Activated CD4-positive, alpha-beta T cell treated with anti-CD3 and anti-CD28 coated beads, Interleukin-2, amount 50 U/mL, for 48 hours (primary cell): ENCODE measurements around the gene SLC22A12.
A peak's percentile ranks its signal among the peaks of the same experiment; 100 is the strongest.
"Not testable (repeated sequence)": the region's sequence is repeated elsewhere in the genome, so short reads cannot be mapped to it uniquely, and the experiment has no call there.

Source experiments
- DNase-seq, 2 experiments: peaks; one replicate each; pipeline ENCODE4 v3.0.0-alpha.2; 2020

SLC22A12 gene

DNA sequence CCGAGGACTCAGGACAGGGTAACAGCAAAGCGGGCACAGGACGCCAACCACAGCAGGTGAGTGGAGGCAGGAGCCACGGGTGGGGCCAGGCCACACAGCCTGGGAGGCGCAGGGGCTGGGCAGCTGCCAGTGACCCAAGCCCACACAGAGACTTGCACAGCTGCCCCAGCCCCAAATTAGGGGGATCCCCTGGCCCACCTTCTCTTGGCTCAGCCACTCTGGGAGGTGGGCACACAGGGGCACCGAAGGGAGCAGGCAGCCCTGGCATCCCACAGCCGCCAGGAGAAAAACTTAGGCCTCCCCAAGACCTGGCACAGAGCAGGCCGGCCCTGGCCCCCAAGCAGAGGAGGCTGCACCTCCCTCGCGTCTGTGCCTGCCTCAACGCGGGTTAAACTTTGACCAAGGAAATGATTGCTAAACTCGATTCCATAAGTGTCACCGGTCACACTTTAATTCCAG is at the start of gene SLC22A12:
Gene SLC22A12, plus strand, starts transcription at position 458 of the 459 bp plus-strand sequence. CDS start 337 bp downstream, outside the sequence.
- DNase-seq, result no peak

DNA sequence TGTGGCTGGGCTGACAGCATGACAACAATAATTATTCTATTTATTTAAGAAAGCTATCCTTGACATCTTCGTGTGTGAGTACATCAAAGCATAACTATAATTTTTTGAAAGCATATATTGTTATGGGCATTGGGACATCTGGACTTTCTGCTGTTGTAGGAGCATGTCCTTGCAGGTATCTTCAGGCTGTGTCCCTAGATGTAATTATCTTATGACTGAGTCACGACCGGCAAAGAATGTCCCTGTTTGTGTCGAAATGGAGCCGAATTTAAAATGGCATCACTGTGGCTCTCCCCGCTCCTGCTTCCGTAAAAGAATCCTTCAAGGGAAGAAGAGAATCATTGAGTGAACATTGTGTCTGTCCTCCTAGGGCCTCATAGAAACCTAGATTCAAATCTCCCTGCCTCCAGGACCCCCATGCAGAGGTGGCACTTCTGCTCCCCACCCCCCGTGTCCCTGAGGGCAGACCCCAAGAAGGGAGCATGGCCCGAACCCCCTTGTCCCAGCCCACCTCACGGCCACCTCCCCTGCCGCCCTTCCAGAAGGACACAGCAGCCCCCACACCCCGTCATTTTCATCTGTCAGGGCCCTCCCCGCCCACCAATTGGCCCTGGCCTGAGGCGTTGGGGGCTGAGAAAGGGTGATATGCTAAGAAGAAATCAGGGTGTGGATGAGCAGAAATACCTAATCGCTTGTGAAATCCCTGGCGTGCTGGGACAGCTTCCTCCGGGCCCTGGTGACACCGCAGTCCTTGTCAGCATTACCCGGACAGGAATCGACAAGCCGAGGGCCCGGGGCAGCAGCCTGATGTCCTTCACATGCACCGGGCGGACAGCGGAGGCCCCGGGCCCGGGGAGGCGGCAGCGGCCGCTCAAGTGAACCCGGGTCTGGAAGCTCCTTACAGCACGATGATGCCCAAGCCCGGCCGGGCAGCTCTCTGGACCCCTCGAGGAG is 48.6 kb upstream of the SLC22A12 start:
- DNase-seq, result no peak

DNA sequence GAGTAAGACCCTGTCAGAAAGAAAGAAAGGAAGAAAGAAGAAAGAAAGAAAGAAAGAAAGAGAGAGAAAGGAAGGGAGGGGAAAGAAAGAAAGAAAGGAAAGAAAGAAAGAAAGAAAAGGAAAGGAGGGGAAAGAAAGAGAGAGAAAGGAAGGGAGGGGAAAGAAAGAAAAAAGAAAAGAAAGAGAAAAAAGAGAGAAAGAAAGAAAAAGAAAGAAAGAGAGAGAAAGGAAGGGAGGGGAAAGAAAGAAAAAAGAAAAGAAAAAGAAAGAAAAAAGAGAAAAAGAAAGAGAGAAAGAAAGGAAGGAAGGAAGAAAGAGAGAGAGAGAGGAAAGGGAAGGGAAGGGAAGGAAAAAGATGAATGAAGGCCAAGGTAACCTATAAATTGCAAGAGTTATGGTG is 47.2 kb upstream of the SLC22A12 start:
- DNase-seq, result no peak

DNA sequence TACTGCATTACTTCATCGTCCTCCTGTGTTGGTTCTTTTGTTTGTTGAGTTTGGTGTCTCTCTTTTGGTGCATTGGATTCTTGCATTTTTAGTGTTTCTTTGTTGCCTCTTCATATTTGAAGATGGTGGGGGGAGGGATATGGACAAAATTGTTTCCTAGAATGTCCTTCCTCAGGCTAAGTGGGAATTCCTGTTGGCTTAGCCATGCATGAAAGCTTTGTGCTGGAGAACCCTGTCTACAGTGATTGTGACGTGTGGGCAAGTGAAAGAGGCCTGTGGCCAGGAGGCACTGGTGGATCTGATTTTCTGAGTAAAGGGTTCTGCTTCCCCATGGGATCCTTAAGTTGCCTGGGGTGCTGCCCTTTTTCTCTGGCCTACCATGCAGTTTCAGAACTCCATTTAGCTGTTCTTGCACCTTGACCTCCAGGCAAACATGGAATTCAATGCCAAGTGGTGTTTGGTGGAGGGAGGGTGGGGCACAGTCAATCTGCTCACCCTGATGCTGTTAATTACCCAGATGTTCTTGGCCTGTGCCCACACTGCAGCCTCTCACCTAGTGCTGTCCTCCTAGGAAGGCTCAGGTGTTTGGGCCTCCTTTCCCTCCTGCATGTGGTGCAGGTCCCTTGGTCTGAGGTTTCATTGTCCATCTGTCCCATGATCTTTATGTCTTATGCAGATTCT is 46.3 kb upstream of the SLC22A12 start:
- no peak for DNase-seq

DNA sequence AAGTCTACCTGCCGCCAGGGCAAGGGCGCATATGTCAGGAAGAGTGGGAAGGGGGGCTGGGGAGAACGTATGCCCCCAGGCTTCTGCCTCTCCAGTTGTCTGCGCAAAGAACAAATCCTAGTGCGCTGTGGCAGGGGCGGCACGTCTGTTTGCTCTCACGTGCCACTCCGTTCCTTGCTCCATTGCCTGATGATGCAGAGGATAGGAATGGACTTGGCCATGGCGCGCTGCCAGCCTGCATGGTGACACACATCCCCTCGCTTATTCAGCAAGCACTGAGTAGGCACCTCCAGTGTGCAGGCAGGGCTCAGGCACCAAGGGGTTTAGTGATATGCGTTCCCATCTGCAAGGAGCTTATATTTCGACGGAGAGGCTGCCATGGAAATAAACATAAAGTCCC is 45.4 kb upstream of the SLC22A12 start:
- DNase-seq, result no peak

DNA sequence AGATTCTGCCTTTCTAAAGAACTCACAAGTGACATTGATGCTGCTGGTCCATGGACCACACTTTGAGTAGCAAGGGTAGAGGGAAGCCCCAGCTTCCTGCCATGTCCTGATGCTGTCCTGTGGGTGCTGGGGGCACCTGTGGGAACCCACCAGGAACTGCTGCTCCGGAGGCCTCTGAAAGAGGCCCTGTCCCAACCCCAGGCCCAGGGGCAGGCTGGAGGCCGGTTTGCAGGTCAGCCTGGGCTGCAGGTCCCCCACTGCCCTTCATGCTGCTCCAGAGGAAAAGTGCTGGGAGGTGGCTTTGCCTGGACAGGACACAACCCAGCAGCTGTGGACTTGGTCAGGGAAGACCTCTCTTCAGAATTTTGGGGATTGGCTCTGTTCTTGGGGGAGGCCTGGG is 44.8 kb upstream of the SLC22A12 start:
- DNase-seq, result no peak

DNA sequence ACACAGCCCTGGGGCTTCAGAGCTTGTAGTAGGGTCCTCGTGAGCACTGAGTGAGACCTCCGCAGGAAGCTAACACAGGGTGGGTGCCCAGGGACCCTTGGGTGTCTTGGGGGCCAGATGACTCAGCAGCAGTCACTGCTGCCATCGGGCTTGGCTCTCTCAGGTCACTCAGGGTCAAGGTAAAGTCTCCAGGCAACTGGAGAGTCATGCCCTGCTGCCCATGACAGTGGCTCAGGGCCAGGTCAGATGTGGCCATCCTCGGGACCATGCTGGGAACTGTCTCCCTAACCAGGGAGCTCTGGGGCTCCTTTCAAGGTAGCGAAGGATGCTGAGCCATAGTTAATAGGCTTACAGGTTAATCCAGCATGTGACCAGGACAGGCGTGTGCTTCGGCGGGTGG is 44.4 kb upstream of the SLC22A12 start:
- DNase-seq, result no peak

DNA sequence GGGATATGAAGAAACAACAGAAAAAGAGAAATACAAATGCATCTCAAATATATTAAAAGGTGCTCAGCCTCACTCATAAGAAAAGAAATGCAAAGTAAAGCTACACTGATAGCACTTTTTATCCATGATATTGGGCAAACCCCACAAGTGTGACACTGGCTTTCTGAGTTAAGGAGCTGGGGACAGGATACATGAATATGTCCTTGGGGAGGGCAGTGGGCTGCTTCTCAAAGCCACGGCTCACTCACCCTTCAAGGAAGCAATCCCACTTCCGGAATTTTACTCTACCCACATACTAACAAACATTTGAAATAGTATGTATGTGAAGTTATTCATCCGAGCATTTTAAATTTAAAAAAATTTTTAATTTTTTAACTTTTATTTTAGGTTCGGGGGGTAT is 41.1 kb upstream of the SLC22A12 start:
- no peak for DNase-seq

DNA sequence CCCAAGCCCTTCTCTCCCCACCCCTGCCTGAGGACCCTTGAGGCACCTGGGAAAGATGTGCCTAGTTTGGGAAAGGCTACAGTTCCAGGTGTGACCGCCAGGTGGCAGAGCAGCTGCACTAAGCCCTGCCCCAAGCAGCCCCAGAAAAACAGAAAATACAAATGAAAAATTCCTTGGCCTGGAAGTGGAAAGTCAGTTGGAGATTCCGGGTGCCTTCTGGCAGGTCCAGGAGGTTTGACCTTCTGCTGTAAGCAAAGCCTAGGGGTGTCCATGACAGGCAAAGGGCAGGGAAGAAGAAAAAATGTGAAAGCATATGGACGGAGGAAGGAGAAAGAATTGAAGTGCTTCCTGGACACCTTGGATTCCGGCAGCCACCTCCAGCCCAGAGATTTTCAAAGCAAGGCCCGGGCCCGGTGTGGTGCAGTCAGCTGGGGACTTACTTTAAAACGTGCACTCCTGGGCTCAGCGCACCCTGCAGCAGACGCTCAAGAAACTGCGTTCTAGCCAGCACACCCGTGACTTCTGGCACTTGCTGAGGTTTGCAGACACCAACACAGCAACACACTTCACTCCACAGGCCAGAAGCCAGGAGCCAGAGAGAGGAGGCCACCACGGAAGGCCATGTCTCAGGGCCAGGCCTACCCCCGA is 37.3 kb upstream of the SLC22A12 start:
- peak; percentile 58 to 69 for DNase-seq

DNA sequence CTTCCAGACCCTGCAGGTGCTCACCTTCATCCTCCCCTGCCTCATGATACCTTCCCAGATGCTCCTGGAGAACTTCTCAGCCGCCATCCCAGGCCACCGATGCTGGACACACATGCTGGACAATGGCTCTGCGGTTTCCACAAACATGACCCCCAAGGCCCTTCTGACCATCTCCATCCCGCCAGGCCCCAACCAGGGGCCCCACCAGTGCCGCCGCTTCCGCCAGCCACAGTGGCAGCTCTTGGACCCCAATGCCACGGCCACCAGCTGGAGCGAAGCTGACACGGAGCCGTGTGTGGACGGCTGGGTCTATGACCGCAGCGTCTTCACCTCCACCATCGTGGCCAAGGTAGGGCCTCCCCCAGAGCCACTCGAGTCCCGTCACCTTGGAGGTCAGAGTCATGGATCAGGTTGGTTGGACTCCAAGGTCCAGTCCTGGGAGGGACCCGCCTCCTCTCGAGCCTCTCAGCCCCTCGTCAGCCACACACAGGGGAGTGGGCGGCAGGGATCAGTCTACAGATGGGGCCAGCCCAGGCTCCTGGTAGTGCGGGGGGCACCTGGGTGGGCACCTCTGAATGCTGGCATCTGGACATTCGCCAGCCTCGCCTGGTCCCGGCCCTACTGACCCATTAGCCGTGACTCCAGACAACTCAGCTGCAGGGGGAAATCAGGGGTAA is 34.8 kb upstream of the SLC22A12 start:
- DNase-seq, result no peak

DNA sequence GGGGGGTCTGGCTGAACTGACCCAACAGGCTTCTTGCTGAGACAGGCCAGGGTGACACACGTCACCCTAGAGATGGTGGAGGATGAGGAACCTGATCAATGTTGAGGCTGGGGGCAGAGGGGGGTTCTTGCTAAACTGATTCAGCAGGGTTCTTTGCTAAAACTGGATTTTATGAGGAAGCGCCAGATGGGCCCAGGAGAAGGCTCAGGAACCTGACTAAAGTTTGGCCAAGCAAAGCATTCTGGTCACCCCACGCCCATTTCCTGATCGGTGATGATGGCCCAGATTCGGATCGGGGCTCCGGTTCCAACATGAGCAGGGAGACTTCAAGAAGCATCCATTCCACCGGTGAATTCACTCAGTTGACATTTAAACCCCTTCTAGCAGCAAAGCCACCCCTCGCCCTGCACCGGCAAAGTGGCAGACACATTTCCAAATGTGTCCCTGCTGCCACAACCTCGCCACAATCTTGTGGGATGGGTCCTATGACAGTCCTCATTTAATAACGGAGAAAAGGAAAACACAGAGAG is 34.2 kb upstream of the SLC22A12 start:
- DNase-seq, result no peak

DNA sequence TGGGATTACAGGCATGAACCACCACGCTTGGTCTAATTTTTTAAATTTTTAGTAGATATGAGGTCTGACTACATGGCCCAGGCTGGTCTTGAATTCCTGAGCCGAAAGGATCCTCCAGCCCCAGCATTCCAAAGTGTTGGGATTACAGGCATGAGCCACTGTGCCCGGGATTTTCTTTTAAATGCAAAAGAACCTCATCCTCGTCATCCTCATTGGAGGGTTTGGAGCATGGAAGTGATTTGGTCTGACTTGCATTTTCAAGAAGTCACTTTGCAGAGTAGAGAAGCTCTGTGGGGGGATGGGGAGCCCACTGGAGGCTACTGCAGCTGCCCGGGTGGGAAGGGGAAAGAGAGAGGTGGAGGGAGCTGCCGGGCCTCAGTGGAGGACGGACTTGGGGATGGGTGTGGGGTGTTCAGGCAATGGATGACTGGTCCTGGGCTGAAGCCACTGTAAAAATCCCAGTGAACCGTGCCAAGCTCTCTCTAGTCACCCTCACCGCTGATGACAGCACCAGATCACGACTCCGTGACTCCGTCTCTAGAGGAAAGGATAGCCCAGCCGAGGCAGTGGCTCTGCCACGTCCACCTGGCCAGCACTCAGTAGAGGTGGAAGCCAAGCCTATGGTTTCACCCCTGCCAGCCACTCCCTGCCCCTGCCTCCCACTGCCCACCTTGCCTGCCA is 32.8 kb upstream of the SLC22A12 start:
- DNase-seq, result no peak

DNA sequence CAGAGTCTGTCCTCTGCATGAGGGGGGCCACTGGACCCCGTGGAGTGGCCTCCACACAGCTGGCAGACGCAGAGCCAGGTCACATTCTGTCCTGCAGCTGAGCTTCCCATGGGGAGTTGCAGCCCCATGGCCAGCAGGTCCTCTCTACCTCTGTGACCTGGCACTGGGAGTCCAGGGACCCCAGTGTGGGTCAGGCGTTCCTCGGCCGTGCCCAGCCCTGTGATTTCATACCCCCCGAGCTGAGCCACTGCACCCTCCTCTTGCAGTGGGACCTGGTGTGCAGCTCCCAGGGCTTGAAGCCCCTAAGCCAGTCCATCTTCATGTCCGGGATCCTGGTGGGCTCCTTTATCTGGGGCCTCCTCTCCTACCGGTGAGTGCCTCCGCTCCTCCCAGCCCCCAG is 32.2 kb upstream of the SLC22A12 start:
- DNase-seq, result no peak

DNA sequence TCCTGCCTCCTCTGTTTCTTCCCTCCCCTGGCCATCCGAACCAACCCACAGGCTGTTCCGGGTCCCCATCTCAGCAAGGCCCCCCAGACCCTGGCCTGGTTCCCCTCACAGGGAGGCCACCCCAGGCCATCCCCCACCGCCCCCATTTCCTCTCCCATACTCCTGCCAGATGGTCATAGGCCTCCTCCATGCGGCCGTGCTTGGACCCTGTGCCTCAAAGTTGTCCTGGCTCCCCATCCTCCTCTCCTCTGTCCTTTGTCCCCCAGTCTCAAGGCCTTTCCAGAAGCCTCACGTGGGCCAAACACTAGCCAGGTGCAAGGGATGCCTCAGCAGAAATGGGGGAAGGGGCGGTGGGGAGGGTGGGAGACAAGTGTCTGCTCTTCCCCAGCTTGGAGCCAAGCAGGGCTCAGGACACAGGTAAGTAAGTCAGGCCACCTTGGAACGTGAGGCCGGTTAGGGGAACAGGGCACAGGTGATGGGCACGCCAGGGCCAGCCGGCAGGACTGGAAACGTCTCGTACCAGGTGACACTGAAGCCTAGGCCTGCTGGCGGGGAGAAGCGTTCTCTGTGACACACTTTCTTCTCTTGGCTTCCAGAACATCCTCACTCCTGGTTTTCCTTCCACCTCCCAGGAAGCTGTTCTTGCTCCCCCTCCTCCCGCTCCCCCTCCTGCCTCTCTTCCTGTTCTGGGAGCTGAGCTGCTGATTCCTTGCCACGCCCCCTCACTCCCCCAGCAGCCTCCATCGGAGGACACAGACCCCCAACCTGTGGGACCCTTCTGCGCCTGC is 31.5 kb upstream of the SLC22A12 start:
- no peak for DNase-seq

DNA sequence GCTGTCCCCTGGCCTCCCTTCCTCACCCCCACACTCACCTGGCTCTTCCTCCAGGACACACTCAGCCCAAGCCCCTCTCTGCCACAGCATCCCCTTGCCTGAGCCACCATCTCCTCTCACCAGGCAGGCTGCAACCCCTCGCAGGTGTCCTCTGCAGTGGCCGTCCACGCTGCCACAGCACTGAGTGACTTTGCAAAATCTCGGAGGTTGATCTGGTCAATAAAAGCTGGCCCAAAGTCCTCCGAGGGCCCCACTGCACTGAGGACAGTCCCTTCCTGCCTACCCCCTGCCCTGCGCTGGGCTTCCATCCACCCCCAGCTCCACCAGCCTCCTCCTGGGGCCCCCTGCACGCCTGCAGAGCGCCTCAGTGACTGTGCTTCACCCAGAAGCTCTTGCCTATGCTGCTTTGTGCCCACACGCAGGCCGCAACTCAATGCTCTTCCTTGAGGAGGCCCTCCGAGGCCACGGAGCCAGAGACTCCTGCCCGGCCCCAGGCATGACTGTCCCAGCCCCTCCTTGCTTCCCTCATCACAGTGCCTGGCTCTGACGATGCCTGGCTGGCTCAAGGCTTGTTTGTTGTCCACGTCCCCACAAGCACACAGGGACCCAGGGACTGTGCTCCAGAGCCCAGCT is 30.8 kb upstream of the SLC22A12 start:
- no peak for DNase-seq

DNA sequence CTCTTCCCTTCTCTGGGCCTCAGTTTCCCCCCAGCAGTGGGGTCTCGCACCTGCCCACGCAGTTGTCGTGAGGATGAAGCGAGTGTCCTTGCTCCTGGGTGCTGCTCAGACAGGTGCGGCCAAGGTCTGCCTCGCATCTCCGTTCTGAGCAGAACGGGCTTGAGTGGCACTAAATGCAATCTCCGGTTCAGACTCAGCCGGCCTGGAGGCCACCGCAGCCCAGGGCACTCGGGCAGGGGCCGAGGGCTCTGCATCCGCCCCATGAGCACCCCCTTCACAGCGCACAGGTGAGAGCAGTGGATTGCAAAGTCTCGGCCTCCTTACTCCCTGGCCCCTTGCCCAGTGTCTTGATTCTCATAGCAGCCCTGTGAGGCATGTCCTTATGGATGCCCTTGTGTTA is 30.1 kb upstream of the SLC22A12 start:
- DNase-seq, result no peak

DNA sequence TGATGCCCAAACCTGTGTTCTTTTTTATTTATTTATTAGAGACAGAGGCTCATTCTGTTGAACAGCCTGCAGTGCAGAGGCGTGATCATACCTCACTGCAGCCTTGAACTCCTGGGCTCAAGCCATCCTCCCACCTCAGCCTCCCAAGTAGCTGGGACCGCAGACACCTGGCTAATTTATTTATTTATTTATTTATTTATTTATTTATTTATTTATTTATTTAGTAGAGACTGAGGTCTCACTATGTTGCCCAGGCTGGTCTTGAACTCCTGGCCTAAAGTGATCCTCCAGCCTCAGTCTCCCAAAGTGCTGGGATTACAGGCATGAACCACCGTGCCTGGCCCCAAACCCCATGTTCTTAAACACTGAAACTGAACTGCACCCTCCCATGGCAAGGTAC is 29.6 kb upstream of the SLC22A12 start:
- DNase-seq, result not testable (repeated sequence)

DNA sequence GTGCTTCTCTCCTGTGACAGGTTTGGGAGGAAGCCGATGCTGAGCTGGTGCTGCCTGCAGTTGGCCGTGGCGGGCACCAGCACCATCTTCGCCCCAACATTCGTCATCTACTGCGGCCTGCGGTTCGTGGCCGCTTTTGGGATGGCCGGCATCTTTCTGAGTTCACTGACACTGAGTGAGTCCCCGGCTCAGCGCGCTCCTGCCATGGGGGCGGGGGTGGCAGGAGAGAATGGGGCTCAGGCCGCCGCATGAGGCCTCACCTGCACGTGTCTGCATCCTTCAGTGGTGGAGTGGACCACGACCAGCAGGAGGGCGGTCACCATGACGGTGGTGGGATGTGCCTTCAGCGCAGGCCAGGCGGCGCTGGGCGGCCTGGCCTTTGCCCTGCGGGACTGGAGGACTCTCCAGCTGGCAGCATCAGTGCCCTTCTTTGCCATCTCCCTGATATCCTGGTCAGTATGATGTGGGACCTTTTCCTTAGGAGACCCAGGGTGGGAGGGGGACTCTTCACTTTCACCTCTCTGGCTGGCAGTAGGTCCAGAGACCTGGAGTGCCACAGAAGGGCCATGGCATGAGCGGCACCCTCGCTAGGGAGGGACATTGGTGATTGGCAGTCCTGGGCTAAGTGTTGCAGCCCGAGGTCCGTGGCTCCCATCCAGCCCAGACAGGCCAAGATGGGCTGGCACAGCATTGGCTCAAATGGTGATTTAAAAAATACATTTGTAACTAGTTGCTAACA is 28.9 kb upstream of the SLC22A12 start:
- DNase-seq, result no peak

DNA sequence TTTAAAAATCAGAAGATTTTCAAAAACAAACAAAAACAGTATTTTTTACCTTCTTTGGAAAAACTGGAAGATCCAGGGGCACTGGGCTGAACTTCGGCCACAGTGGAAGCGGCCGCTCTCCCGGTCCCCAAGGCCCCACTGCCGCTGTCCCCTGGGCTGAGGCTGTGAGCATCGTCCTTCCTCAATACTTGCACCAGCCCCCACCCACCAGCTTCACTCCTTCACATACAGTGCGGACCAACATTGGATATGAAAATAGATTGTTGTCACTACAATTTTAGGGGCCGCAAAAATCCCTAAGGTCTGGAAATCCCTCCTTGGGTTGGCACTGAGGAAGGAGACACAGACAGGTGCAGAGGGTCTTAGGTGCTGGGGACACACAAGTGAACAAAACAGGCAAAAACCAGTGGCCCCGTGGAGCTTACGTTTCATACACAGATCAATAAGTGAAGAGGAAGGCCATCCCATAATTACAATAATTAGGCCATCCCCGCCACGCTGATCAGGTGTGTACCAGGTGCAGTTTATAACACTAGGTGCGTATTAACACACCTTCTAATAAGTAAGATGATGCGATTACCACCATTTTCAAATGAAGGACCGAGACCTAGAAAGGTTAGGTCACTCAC is 28.2 kb upstream of the SLC22A12 start:
- DNase-seq, result no peak

DNA sequence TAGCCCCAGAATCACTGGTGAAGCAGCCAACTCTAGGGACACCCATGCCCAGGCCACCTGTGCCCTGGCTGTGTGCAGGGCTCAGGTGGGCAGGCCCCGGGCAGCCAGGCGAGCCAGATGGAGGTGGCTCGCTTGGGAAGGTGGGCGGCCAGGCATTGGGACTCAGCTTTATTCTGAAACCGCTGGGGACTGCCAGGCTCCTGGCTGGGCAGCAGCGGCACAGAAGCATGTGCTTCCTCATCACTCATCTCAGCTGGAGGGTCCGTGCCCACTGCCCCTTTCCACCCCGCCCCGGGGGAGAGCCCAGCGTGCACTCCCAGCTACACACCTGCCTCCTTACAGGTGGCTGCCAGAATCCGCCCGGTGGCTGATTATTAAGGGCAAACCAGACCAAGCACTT is 27.1 kb upstream of the SLC22A12 start:
- no peak for DNase-seq
